Mesenteric fat pad (tissue), 1 donor: ENCODE data around the gene TTC9. TPM values are rescaled to one million over a fixed set of nuclear protein-coding genes. Genes with fewer than 3 reads are reported as not detected.

Experiments used
- DNase-seq: peaks from one replicate; pipeline ENCODE4 v3.0.0-alpha.2; 2020; ENCODE audit warnings: low spot score
- long read RNA-seq: library from polyadenylated mRNA; unstranded; transcript quantifications from one replicate; pipeline ENCODE4 v2.0.0, GENCODE V29; 2020
- total RNA-seq: library from RNA; stranded (reverse); fragmentation: NEBNext Ultra II Directional; extraction: Animal tissue kit (Norgen Biotek cat#: 25700); gene quantifications from one replicate; pipeline ENCODE4 v1.2.1, GENCODE V29; 2021
- donor health status: DM: yes; HTN: yes; CAD: no.

The TTC9 gene
- total RNA-seq = 0.51 TPM
- long read RNA-seq = 0 reads

DNA sequence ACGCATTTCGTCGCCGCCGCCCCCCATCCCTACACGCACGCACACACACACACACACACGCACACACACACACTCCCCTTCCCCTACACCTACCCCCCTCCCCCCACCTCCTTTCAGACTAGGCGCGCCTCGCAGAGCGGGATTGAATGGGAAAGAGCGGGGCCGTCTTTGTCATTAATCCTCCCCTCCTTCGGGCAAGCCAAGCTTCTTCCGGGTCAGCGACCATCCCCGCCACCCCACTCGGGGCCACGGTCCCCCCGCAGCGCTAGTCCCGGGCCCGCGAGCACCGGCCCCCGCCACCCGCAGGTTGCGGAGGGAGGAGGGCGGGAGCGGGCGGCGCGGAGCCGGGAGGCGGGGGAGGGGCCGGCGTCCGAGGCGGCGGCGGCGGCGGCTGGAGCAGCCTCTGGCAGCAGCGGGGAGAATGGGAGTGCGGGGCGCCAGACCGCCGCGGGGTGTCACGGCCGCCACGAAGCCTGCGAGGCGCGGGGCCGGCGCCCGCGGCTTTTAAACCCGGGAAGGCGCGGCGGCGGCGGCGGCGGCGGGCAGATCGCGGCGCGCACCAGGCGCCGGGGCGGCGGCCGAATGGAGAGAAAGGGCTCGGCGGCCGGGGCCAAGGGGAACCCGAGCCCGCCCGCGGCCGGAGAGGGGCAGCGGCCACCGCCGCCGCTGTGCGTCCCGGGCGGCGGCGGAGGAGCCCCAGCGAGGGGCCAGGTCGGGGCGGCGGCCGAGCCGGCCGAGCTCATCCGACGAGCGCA, at the start of gene TTC9:
Gene TTC9 (plus strand): TSS at position 369 of the 755 bp plus-strand sequence. CDS start 214 bp downstream, at position 583.
- no peak for DNase-seq

DNA sequence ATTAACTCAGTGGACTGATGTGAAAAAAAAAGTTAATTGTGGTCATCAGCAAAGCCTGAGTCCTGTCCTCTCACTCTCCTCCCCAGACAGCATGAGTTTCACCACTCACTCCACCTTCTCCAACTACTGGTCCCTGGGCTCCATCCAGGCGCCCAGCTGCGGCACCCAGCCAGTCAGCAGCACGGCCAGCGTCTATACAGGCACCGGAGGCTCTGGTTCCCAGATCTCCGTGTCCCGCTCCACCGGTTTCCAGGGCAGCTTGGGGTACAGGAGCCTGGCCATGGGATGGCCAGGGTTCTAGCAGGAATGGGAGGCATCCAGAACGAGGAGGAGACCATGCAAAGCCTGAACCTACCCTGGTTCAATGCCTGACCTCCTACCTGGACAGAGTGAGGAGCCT, 47.3 kb upstream of the TTC9 start:
- DNase-seq = no peak

DNA sequence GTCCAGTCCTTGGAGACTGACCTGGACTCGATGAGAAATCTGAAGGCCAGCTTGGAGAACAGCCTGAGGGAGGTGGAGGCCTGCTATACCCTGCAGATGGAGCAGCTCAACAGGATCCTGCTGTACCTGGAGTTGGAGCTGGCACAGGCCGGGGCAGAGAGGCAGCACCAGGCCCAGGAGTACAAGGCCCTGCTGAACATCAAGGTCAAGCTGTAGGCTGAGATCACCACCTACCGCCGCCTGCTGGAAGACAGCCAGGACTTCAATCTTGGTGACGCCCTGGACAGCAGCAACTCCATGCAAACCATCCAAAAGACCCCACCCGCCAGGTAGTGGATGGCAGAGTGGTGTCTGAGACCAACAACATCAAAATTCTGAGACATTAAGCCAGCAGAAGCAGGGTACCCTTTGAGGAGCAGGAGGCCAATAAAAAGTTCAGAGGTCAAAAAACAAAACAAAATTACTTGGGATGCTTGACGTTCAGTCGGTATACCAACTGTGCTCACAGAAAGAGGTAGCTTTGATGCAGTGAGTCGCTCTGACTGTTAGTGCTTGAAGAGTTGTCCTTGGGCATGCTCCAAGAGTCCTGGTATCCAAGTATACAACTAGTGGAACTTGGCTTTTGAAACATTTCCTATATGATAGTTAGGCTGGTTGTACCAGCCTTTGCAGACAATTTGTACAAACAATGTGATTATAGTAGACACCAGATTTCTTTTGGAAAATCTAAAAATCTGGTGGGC, 46.1 kb upstream of the TTC9 start:
- no peak for DNase-seq

DNA sequence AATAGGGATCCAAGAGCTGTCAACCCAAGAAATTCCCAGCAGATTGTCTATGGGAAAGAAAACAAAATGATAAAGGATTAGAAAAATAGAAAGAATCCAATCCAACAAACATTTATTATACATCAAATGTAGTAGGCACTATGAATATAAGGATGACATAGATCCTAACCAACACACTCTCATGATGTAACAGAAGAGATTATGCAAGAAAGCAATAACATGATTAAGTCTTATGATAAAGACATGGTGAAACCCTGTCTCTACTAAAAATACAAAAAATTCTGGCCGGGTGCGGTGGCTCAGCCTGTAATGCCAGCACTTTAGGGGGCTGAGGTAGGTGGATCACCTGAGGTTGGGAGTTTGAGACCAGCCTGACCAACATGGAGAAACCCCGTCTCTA, 44.0 kb upstream of the TTC9 start:
- DNase-seq = no peak

DNA sequence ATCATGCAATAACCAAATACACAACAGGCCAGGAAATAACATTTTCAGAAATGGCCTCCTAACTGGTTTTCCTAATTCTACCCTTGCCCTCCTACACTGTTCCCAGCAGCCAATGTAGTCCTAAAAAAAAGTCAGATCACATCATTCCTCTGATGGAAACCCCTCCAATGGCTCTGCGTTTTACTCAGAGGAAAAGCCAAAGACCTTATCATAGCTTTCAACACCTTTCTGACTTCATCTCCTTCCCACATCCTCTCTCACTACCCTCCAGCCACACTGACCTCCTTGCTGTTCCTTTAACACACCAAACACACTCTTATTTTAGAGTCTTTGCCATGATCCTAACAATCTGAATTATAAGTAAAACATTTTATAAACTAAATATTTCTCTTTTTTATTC, 42.4 kb upstream of the TTC9 start:
- no peak for DNase-seq

DNA sequence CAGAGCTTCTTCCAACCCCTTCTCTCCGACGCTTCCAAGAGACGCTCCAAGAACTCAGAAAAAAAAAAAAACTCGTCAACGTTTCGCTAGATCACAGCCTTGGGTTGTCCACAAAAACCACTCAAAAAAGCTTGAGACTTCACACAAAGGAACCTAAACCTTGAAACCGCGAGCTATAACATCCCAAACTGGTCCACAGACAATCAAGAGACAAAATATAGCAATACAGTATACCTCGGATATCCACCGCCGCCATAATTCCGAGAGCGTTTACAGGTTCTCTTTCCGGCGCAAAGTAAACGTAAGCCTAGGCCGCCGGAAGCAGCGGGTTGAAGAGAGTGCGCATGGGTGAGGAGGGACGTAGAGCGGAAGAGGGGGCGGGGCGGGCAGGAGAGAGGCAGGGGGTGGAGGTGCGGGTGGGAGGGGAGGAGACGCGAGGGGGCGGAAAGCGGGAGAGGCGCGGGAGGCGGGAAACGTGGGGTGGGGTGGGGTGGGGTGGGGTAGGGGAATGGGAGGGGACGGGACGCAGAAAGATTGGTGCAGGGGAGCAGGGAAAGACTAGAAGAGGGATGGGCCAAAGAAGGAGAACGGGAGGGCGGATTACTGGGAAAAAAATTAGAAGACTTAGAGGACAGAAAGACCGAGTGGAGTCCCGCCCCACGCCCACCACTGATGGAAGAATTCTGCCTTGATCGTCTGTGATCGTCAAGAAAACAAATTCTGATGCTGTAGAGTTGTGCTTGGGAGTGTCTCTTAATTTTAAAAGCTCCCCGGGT, 41.1 kb upstream of the TTC9 start, which contains the start of gene MED6:
Gene MED6 (minus strand): TSS at position 274 of the 776 bp plus-strand sequence. CDS start 18 bp downstream, at position 256.
- peak; percentile 95 for DNase-seq

DNA sequence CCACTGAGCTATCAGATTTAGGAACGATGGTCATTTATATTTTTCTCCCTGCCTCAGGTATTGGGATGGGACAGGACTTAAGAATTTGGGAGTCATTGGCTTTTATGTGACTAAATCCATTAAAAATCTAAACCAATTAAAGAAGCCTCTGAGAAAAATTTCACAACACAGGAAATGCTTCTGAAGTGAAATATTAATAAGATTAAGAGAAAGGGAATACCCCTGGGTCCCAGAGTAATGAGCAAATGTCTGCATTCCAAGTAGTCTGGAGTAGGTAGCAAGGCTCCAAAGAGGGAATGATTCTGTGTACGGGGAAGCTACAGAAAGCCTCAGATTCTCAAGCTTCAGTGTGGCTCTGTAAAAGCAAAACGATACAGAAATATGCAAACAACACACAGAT, 40.6 kb upstream of the TTC9 start:
- no peak for DNase-seq

DNA sequence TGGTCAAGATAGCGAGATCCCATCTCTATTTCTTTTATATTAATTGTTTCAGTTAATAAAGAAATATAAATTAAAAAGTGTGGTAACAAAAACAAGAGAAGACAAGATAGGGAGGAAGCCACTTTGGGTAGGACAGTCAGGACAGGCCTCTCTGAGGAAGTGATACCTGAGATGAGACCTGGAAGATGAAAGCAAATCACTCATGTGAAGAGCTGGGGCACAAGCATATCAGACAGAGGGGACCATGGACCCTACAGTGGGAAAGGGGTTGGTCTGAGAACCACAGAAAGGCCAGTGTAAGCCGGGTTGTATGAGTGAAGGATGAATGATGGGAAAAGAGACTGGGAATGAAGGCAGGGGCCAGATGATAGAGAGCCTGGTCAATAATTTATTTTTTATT, 39.5 kb upstream of the TTC9 start:
- no peak for DNase-seq

DNA sequence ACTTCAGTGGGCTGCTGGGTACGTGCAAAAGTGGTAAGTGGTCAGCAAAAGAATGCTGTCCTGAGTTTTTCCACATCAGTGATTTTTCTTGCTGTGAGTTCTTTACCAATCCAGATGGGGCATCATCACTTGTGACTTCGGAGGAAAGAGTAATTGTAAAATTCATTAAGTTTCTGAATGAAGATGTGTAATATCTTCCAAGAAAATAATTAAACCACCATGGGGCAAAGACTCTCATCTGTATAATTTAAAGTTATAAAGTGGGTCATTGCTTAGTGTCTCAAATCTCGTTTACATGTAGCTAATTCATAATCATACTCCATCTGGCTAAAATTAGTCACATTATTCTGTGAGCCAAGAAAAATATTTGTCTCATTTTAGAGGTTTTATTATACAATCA, 30.5 kb upstream of the TTC9 start:
- DNase-seq = no peak

DNA sequence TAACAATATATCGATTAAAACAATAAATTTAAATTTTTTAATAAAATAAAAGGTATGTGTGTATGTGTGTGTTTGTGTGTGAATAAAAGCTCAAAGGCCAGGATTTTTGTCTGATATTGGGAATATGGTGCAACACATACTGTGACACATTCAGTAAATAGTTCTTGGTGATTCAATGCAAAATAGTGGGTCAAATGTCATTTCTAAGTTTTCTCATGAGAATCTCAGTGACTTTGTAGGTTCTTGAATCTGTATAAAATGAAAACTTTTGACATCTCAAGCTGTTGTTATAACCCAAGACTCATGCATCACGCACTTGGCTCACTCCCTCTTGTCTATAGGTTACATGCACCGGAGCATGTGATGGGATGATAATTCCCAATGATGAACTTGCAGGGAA, 25.1 kb upstream of the TTC9 start:
- no peak for DNase-seq

DNA sequence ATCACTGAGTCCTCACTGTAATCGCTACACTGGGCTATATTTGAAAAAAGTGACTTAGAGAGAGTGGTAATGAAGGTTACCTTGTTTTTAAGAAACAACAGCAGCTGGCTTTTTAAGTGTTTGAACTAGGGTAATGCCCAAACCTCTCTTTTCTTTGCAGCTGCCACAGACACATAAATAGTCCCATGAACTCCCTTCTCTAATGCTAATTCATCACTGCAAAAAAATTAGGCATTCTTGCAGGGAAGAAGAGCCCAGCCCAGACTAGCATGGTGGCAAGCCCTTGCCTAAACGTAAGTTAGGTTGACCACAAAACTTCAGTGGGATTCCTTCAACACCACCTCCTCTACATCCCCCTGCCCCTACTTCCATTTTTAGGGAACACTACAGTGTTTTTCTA, 23.4 kb upstream of the TTC9 start:
- no peak for DNase-seq

DNA sequence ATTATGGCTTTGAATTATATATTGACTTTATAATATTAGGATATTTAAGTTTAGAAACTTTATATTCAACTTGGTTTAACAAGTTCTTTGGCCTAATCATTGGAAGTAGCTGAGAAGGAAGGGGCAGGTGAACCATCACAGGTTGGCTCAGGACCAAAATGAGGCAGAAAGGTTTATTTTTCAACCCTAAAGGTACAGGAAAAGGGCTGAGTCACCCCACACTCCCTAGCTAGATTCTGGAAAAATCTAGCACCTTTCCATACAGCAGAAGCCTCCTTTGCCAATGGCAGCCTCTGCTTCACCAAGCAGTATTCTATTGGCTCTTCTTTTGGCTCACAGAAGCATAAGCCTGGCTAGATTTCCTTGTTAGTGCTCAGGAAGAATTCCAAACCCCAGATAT, 22.0 kb upstream of the TTC9 start:
- DNase-seq = no peak

DNA sequence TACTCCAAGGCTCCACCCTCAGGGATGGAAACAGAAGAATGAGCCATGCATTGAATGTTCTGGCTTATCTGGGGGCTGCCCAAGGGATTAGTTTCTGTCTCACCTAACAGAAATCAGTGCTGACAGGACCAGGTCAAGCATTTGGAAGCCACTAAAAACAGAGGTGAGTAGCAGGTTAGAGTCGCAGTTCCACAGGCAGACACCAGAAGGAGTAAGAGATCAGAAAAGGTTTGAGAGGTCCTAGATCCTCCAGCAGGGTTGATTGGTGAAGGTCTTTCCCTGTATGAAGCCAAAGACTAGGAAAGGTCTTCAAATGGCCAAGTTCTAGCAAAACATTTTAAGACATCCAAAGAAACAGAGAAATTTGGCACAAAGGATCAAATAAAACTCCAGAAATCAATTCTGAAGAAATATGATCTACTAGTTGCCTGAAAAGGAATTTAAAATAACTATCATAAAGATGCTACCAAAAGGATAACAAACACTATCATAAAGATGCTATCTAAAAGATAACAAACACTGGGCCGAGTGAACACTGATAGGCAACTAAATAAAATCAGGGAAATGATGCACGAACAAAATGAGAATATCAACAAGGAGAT, 19.5 kb upstream of the TTC9 start:
- no peak for DNase-seq

DNA sequence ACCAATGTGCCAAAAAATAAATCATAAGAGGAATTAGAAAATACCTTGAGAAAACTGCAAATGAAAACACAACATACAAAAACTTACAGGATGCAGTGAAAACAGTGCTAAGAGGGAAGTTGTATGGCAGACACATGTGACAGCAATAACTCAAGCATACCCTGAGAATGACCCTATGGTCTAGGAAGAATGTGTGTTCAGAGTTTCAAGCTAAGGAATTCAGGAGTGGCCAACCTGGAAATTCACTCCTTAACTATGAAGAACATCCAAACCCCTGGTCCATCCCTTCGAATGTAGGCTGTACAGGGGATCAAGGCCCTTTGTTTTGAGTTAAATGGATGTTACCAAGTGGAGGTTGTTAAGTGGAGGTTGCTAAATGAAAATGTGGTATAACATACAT, 16.7 kb upstream of the TTC9 start:
- DNase-seq = no peak

DNA sequence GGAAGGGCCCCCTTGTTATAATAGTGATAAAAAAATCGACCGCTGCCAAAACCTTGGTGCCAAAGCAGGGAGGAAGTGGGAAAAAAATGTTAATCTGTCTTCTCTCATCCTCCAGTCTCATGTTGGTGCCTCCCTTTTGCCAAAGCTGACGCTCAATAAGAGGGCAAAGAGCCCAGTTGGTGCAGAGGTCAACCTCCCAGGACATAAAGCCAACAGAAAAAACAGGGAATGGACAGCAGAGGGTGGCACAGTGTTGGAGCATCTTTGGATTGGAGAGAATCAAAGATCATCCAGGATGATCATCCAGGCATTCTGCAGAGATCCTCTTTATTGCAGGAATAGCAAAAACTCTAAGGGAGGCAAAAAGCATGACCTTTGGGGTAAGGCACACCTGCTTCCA, 9.8 kb upstream of the TTC9 start:
- DNase-seq = no peak

DNA sequence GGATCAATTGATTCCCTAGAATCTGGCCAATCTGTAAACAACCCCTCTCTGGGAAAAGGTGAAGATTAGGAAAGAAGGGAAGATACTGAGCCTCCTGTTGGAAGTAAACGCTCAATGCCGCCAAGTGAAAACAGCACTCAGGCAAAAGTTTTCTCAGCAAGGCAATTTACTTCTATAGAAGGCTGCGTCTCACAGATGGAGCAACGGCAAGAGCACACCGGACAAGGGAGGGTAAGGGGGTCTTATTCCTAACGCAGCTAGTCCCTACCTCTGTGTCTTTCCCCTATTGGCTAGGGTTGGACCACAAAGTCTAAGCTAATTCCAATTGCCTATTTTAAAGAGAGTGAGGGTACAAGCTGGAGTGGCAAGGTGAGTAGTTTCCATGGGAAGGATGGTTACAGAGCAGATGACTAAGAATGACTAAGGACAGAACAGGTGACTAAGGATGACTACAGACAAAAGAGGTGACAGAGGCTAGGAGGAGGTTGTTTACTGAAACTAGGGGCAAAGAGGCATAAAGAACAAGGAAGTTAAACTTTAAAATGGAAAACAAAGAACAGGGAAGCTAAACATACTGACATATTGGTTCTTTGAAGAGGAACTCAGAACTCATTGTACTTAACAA, 5.6 kb upstream of the TTC9 start:
- DNase-seq = no peak

DNA sequence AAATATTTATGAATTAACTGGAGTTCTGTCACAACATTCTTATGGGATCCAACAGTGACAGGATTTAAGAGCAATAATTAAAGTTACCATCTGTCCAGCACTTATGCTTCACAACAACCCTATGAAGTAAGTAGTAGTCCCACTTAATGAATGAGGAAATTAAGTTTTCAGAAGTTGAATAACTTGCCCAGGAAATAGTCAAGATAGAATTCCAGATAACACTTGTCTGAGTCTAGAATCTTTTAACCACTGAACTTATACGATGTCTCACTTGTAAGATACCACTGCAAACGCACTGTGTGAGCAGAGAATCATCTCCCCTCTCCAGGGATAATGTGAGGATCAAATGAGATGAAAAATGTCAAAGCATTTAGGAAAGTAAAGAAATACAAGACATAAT, 3.3 kb upstream of the TTC9 start:
- no peak for DNase-seq

DNA sequence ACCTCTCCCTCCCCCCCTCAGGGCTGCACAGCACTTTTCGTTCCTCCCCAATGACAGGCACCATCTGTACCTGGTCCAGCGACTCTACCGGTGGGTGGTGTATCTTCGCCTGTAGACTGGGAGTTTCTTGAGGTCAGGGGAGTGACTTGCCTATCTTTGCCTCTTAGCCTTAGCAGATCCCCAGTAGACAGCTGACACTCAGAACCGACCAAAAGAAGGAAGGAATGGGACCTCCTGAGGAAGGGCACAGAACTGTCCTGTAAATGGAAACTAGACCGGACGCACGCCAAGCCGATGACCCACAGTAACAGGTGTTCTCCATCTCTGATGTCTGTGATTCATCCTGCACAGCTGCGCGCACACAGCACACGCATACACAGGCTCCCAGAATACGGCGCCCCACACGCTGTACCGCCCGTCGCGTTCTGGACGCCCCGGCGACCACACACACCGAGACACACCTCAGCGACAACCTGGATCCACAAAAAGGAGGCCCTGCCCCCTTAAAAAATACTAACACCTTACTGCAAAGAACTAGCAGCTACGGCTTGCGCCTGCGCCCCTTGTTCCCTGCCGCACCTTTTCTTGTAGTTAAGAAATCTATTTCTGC, 673 bp upstream of the TTC9 start:
- DNase-seq = no peak

DNA sequence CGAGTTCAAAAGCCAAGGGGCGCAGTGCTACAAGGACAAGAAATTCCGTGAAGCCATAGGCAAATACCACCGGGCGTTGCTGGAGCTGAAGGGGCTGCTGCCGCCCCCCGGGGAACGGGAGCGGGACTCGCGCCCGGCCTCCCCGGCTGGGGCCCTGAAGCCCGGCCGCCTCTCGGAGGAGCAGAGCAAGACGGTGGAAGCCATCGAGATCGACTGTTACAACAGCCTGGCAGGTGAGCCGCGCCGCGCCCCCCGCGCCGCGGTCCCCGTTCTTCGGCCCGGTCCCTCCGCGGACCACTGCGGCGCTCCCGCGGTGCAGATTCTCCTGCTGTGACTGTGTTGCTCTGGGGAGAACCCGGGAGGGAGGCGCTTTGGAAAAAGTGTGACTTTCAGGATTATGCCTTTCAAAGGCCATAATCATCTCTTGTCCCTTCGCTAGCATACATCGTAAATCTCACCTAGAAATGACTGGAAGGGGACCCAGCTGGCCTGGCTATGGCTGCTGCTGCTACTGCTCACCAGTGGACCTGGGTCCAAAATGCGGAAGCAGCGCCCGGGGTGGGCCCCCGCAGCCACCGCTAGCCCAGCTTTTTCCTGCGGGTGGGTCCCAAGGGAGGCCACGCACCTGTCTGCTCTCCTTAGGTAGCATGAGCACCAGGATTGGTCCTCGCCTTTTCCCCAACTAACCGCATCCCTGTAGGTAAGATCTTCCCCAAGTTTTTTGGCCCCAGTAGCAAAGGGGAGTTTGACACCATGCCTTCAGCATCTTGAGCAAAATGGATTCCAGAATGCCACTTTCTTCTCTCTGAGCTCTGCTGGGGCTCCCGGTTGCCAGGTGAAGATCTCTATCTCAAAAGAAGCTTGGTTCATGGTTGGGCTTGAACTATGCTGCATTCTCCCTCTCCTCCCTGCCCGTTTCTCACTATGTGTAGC, 853 bp downstream of the TTC9 start:
- no peak for DNase-seq

DNA sequence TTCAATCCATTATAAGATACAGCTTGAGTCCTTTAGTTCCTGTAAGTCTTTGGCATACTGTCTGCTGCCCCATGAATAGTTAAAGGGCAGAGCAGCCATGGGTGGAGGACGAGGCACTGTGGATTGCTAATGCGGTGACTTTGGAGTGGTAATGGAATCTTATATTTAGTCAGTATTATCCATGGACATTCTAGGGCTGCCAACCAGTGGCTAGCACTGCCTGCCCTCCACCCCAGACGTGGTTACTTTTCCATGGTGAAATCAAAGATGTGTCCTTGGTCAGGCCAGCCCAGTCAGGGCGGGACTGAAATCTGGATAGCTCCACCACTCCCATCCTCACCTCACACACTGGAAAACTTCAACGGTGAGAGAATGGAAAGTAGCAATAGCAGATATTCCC, 2.3 kb downstream of the TTC9 start:
- DNase-seq = no peak
